GM15510 (cell line): ENCODE data around the gene ING3.

Source experiments
- POLR2A ChIP-seq: IDR thresholded peaks from 3 replicates; pipeline ENCODE4 v1.6.1; 2011; ENCODE audit warnings: borderline replicate concordance; ENCODE audit not compliant: insufficient read length; ENCODE audit errors: extremely low read depth

ING3 gene

GRCh38 chr7:120981117-120981516 lies 30.5 kb downstream of the ING3 start:
- TF ChIP-seq POLR2A: no peak

- TF ChIP-seq POLR2A: no peak
These were observed 31.5 kb downstream of the ING3 start for GRCh38 chr7:120981888-120982615.

- no peak for TF ChIP-seq POLR2A
These were observed 33.8 kb downstream of the ING3 start for GRCh38 chr7:120984406-120984805.

- TF ChIP-seq POLR2A: no peak
These were observed 34.7 kb downstream of the ING3 start for GRCh38 chr7:120985130-120985758.

- no peak for TF ChIP-seq POLR2A
These were observed 35.3 kb downstream of the ING3 start for GRCh38 chr7:120985839-120986238.

- TF ChIP-seq POLR2A: no peak
These were observed 36.1 kb downstream of the ING3 start for GRCh38 chr7:120986650-120987049.

- TF ChIP-seq POLR2A: no peak
These were observed 36.7 kb downstream of the ING3 start for GRCh38 chr7:120987280-120987679.

- no peak for TF ChIP-seq POLR2A
These were observed 37.4 kb downstream of the ING3 start for GRCh38 chr7:120987683-120988590.

- TF ChIP-seq POLR2A: no peak
These were observed 38.1 kb downstream of the ING3 start, which contains the start of gene CPED1 for GRCh38 chr7:120988591-120989256. Gene CPED1, plus strand, starts transcription at chr7:120988711. Its CDS starts 911 bp downstream, at chr7:120989622.

- TF ChIP-seq POLR2A: no peak
These were observed 39.0 kb downstream of the ING3 start for GRCh38 chr7:120989257-120990220.

- no peak for TF ChIP-seq POLR2A
These were observed 40.0 kb downstream of the ING3 start for GRCh38 chr7:120990468-120991118.

- no peak for TF ChIP-seq POLR2A
These were observed 40.6 kb downstream of the ING3 start for GRCh38 chr7:120991161-120991560.

GRCh38 chr7:120991581-120991980 lies 41.0 kb downstream of the ING3 start:
- no peak for TF ChIP-seq POLR2A
